GM21526 (cell line): Measurements from ENCODE around the gene TIGD6.
A peak's percentile ranks its signal among the peaks of the same experiment; 100 is the strongest.

Experiments
- ATAC-seq: cut with Tn5 transposase; IDR thresholded peaks from one replicate; pipeline ENCODE4 v1.9.1; 2021; ENCODE audit warnings: moderate library complexity; ENCODE audit not compliant: unreplicated experiment, low FRiP score

Gene TIGD6

GRCh38 chr5:149981206-149981605 is 19.2 kb downstream of the TIGD6 start:
- no peak for ATAC-seq

- ATAC-seq: no peak
These were observed 20.6 kb downstream of the TIGD6 start for GRCh38 chr5:149979896-149980295.

GRCh38 chr5:149975409-149975808 is 25.0 kb downstream of the TIGD6 start:
- ATAC-seq: no peak

GRCh38 chr5:149969181-149969930 is 31.1 kb downstream of the TIGD6 start:
- no peak for ATAC-seq

GRCh38 chr5:149966946-149967345 is 33.5 kb downstream of the TIGD6 start:
- ATAC-seq: no peak

- no peak for ATAC-seq
These were observed 36.7 kb downstream of the TIGD6 start for GRCh38 chr5:149963729-149964128.

- no peak for ATAC-seq
These were observed 37.7 kb downstream of the TIGD6 start for GRCh38 chr5:149962601-149963300.

GRCh38 chr5:149961957-149962409 is 38.5 kb downstream of the TIGD6 start:
- no peak for ATAC-seq

GRCh38 chr5:149961186-149961685 is 39.2 kb downstream of the TIGD6 start:
- no peak for ATAC-seq

GRCh38 chr5:149960272-149961185 is 39.9 kb downstream of the TIGD6 start, which contains the start of gene SLC26A2:
TSS of gene SLC26A2 (plus strand) at chr5:149960758. CDS start at chr5:149977653, 16,895 bp downstream.
- ATAC-seq: peak; percentile 99

GRCh38 chr5:149959406-149960236 is 40.8 kb downstream of the TIGD6 start:
- no peak for ATAC-seq

GRCh38 chr5:149957855-149958254 is 42.6 kb downstream of the TIGD6 start:
- no peak for ATAC-seq

GRCh38 chr5:149956685-149957084 is 43.8 kb downstream of the TIGD6 start:
- ATAC-seq: no peak

- ATAC-seq: no peak
These were observed 45.7 kb downstream of the TIGD6 start for GRCh38 chr5:149954798-149955197.

GRCh38 chr5:149953436-149954121 is 46.9 kb downstream of the TIGD6 start:
- ATAC-seq: no peak

- no peak for ATAC-seq
These were observed 49.2 kb downstream of the TIGD6 start for GRCh38 chr5:149951138-149951749.

GRCh38 chr5:149948993-149949392 is 51.5 kb downstream of the TIGD6 start:
- no peak for ATAC-seq

GRCh38 chr5:149946118-149946517 is 54.3 kb downstream of the TIGD6 start:
- ATAC-seq: no peak

- ATAC-seq: no peak
These were observed 55.8 kb downstream of the TIGD6 start, which contains the start of gene PDE6A for GRCh38 chr5:149944666-149945065. TSS of gene PDE6A (minus strand) at chr5:149944793. CDS start at chr5:149944673, 120 bp downstream.
